B cell (primary cell): ENCODE data around the gene CNPPD1. TPM values are rescaled to one million over a fixed set of nuclear protein-coding genes. Genes with fewer than 3 reads are reported as not detected.

Experiments used
- ATAC-seq: fragments of 200-7000 bp; cut with Tn5 transposase; one replicate; pipeline ENCODE4 v1.10.0; 2021; ENCODE audit warnings: low read depth, mild to moderate bottlenecking, moderate number of reproducible peaks, moderate library complexity
- CTCF ChIA-PET: fragments of 350-600 bp; sonication (Branson Sonifier 250); formaldehyde crosslinking; loops from one replicate; lab custom pipeline; 2021; ENCODE audit warnings: antibody characterized with exemption, inconsistent platforms; lab: Charles Lee
- POLR2A ChIA-PET: fragments of 350-600 bp; sonication (Branson Sonifier 250); formaldehyde crosslinking; loops from one replicate; lab custom pipeline; 2021; ENCODE audit warnings: antibody characterized with exemption; lab: Charles Lee
- DNase-seq: peaks from one replicate; pipeline ENCODE4 v3.0.0; 2013
- H2AFZ ChIP-seq: 2 replicates; pipeline ENCODE4 v1.6.1; 2012; ENCODE audit warnings: mild to moderate bottlenecking, low read depth, low read length; ENCODE audit not compliant: insufficient read depth, poor library complexity, severe bottlenecking
- H3K27ac ChIP-seq, 2 donors: 1 replicate in 1 of 2; 2 replicates in 1 of 2; pipeline ENCODE4 v1.5.1; 2012 to 2013; ENCODE audit warnings: low read length in 2 of 2, mild to moderate bottlenecking in 2 of 2, moderate library complexity in 1 of 2
- H3K27me3 ChIP-seq, 4 experiments: fragments of 200-600 bp in 1 of 4; sonication (generic) in 1 of 4; replicated peaks in 1 of 4; 1 replicate in 2 of 4; 2 replicates in 2 of 4; pipeline versions ENCODE4 v1.6.1 to v1.7.0; 2013 to 2016; ENCODE audit warnings: low read length in 3 of 4, mild to moderate bottlenecking in 2 of 4, mixed read lengths in 1 of 4, moderate library complexity in 1 of 4; ENCODE audit not compliant: insufficient read depth in 4 of 4, control insufficient read depth in 3 of 4; ENCODE audit errors: control extremely low read depth in 1 of 4
- H3K36me3 ChIP-seq, 2 experiments: replicated peaks in 1 of 2; 1 replicate in 1 of 2; 2 replicates in 1 of 2; pipeline versions ENCODE4 v1.6.1 to v1.7.1; 2013; ENCODE audit warnings: low read length in 1 of 2; ENCODE audit not compliant: insufficient read depth in 2 of 2, control insufficient read depth in 1 of 2; ENCODE audit errors: control extremely low read depth in 1 of 2, extremely low read depth in 1 of 2
- H3K4me1 ChIP-seq, 2 donors: fragments of 200-600 bp in 1 of 2; sonication (generic) in 1 of 2; 1 replicate in 1 of 2; 2 replicates in 1 of 2; pipeline versions ENCODE4 v1.5.1 to v1.6.1; 2013 to 2017; ENCODE audit warnings: low read length in 2 of 2; ENCODE audit not compliant: control insufficient read depth in 2 of 2, insufficient read depth in 2 of 2
- H3K4me2 ChIP-seq: replicated peaks from 2 replicates; pipeline ENCODE3; 2012; ENCODE audit warnings: mild to moderate bottlenecking, low read depth, low read length; ENCODE audit not compliant: poor library complexity, severe bottlenecking
- H3K4me3 ChIP-seq, 5 experiments: fragments of 200-600 bp in 1 of 5; sonication (generic) in 1 of 5; 1 replicate in 3 of 5; 2 replicates in 2 of 5; pipeline versions ENCODE4 v1.5.1 to v1.7.0; 2011 to 2016; ENCODE audit warnings: low read length in 4 of 5, mild to moderate bottlenecking in 4 of 5, low read depth in 2 of 5, control low read depth in 1 of 5, moderate library complexity in 1 of 5; ENCODE audit not compliant: insufficient read depth in 1 of 5; ENCODE audit errors: control extremely low read depth in 1 of 5, extremely low read depth in 1 of 5
- H3K79me2 ChIP-seq: fragments of 200-600 bp; sonication (generic); one replicate; pipeline ENCODE4 v1.6.0; 2016; ENCODE audit warnings: low read length; ENCODE audit not compliant: control insufficient read depth, insufficient read depth
- H3K9ac ChIP-seq: fragments of 200-600 bp; sonication (generic); 2 replicates; pipeline ENCODE4 v1.6.1; 2017; ENCODE audit warnings: mild to moderate bottlenecking, low read length, moderate library complexity
- H3K9me3 ChIP-seq, 3 donors: one replicate each; pipeline versions ENCODE4 v1.6.1 to v1.7.1; 2013; ENCODE audit warnings: low read length in 2 of 3; ENCODE audit not compliant: control insufficient read depth in 2 of 3, insufficient read depth in 1 of 3; ENCODE audit errors: control extremely low read depth in 1 of 3
- H4K20me1 ChIP-seq: 2 replicates; pipeline ENCODE4 v1.6.0; 2012; ENCODE audit warnings: mild to moderate bottlenecking, low read length; ENCODE audit not compliant: insufficient read depth, control insufficient read depth, poor library complexity, severe bottlenecking
- H3K27ac Mint-ChIP-seq: one replicate; pipeline ENCODE4 v1.8.0; 2021; ENCODE audit warnings: mixed read lengths
- H3K27me3 Mint-ChIP-seq: one replicate; pipeline ENCODE4 v1.8.0; 2021; ENCODE audit warnings: mixed read lengths
- H3K4me1 Mint-ChIP-seq: one replicate; pipeline ENCODE4 v1.8.0; 2021; ENCODE audit warnings: mixed read lengths
- H3K4me3 Mint-ChIP-seq: one replicate; pipeline ENCODE4 v1.8.0; 2021; ENCODE audit warnings: mixed read lengths
- H3K9me3 Mint-ChIP-seq: one replicate; pipeline ENCODE4 v1.8.0; 2022; ENCODE audit warnings: mixed read lengths; ENCODE audit not compliant: insufficient read depth
- CTCF ChIP-seq: fragments of 200-600 bp; IDR thresholded peaks from one replicate; pipeline ENCODE4 v1.8.0; 2022; ENCODE audit warnings: antibody characterized with exemption, mild to moderate bottlenecking
- EZH2 ChIP-seq: IDR thresholded peaks from 2 replicates; pipeline ENCODE4 v1.6.1; 2012; ENCODE audit warnings: borderline replicate concordance, low read depth, mild to moderate bottlenecking, moderate library complexity, low read length; ENCODE audit not compliant: insufficient read depth, poor library complexity, severe bottlenecking
- WGBS: methylation state at CpG from one replicate; pipeline ENCODE4 v1.1.5; 2013; ENCODE audit warnings: missing lambda C conversion rate; ENCODE audit not compliant: insufficient coverage; 5-methylcytosine and 5-hydroxymethylcytosine counted together
- intact Hi-C: fragments of 100-400 bp; cut with micrococcal nuclease; formaldehyde crosslinking; loops from one replicate; pipeline ENCODE4 v1.10.0; 2022
- polyA plus RNA-seq: library from polyadenylated mRNA; depleted of rRNA; stranded (reverse); fragments of >200 nt; gene quantifications from 2 replicates; pipeline ENCODE4 v1.2.3, GENCODE V29; 2012
- total RNA-seq, 2 donors: library from RNA; stranded (reverse); fragments of 120-200 nt in 1 of 2; gene quantifications; 1 replicate in 1 of 2; 2 replicates in 1 of 2; pipeline versions ENCODE4 v1.2.3 to v1.2.4, GENCODE V29; 2013 to 2022

CNPPD1 gene
- total and polyA plus RNA-seq, 2 donors (not counting 1 experiment from before 2014, with no cell fraction given): 150 to 159 TPM

GRCh38 chr2:219175928-219176817 lies 552 bp downstream of the CNPPD1 start:
- DNase-seq (peak; percentile 88), ATAC-seq (peak; percentile 52)
- WGBS: under 1% methylated on average over 42 of the region's 45 CpGs
- Mint-ChIP-seq H3K27me3 (no peaks in the 10 kb centered on the region), H3K9me3 (no peaks in the 10 kb centered on the region), H3K4me1 (peaks cover 47% of the 10 kb centered on the region), H3K4me3 (peak overlapping the region; percentile 99), H3K27ac (peak overlapping the region; percentile 99)
- peak overlapping the region; percentile 83 for H2AFZ ChIP-seq
- H3K27ac ChIP-seq: peak overlapping the region; percentile 94 to 97
- H3K9ac ChIP-seq: peak overlapping the region; percentile 97
- H3K4me3 ChIP-seq: peak overlapping the region; percentile 71 to 97 (median 94)
- peaks cover 17 to 55% of the 10 kb centered on the region in 2 donors for H3K4me1 ChIP-seq
- ChIA-PET CTCF (interaction anchor here (0.8 to 8.6 kb wide), 18 partner anchors 10 to 425 kb away, joined by 3 to 136 read pairs (median 7); partner anchors contain the start of genes ABCB6, ANKZF1, ATG9A and DNAJB2), POLR2A (interaction anchor here (0.5 to 4.0 kb wide), 17 partner anchors 17 to 295 kb away, joined by 3 to 46 read pairs (median 8); partner anchors contain the start of genes ABCB6, ANKZF1, ATG9A and DNAJB2)
- peak overlapping the region; percentile 83 for H3K4me2 ChIP-seq
- TF ChIP-seq EZH2 (no peak), CTCF (no peak)
- peaks cover 50% of the 10 kb centered on the region for H3K79me2 ChIP-seq
- intact Hi-C loops: loop anchor here (1.0 to 5.0 kb wide), 10 partner anchors 16 to 959 kb away; partner anchors contain the start of genes ANKZF1, ARPC2, ATG9A and CNOT9
- no peaks in the 10 kb centered on the region for H3K27me3 ChIP-seq
- H3K9me3 ChIP-seq: no peaks in the 10 kb centered on the region
- H4K20me1 ChIP-seq: peaks cover 54% of the 10 kb centered on the region
- H3K36me3 ChIP-seq: peaks cover 3 to 58% of the 10 kb centered on the region in 2 experiments
